HepG2 (cell line): ENCODE measurements around the gene HPDL. TPM values are rescaled to one million over a fixed set of nuclear protein-coding genes. Genes with fewer than 3 reads are reported as not detected.

Source experiments
- ARHGAP35 ChIP-seq: sonication (generic); formaldehyde crosslinking; IDR thresholded peaks from 2 replicates; pipeline ENCODE4 v1.9.0; 2022; ENCODE audit warnings: mild to moderate bottlenecking, inconsistent platforms, moderate library complexity, missing genetic modification reagents, borderline replicate concordance
- ATRX ChIP-seq: sonication (generic); formaldehyde crosslinking; IDR thresholded peaks from 2 replicates; pipeline ENCODE4 v1.4.0; 2020; ENCODE audit warnings: missing genetic modification reagents, borderline replicate concordance
- CBX2 ChIP-seq, 2 experiments: fragments of 200-600 bp in 1 of 2; sonication (generic); formaldehyde crosslinking in 1 of 2; IDR thresholded peaks; 2 replicates each; pipeline versions ENCODE4 v1.7.0 to v1.8.1; 2018 to 2022; ENCODE audit warnings: low read depth in 2 of 2, low read length in 1 of 2, mild to moderate bottlenecking in 1 of 2, missing genetic modification reagents in 1 of 2
- HOXA3 ChIP-seq: sonication (generic); formaldehyde crosslinking; IDR thresholded peaks from 2 replicates; pipeline ENCODE4 v1.5.0; 2020; ENCODE audit warnings: missing genetic modification reagents
- MIXL1 ChIP-seq: IDR thresholded peaks from 2 replicates; pipeline ENCODE4 v1.6.1; 2016
- NCOR1 ChIP-seq: fragments of 200-600 bp; sonication (generic); IDR thresholded peaks from 2 replicates; pipeline ENCODE4 v1.7.0; 2017; ENCODE audit warnings: antibody characterized with exemption, low read length, borderline replicate concordance
- NFYB ChIP-seq: sonication (generic); formaldehyde crosslinking; IDR thresholded peaks from 2 replicates; pipeline ENCODE4 v1.4.0; 2020; ENCODE audit warnings: missing genetic modification reagents
- RBM39 ChIP-seq: fragments of 200-400 bp; formaldehyde crosslinking; IDR thresholded peaks from one replicate; pipeline ENCODE4 v1.6.1; 2018; ENCODE audit warnings: antibody characterized with exemption, mild to moderate bottlenecking, low read depth, low read length; ENCODE audit not compliant: poor library complexity, severe bottlenecking
- SP4 ChIP-seq: sonication (generic); formaldehyde crosslinking; IDR thresholded peaks from 2 replicates; pipeline ENCODE4 v1.8.1; 2023; ENCODE audit warnings: mild to moderate bottlenecking, missing genetic modification reagents
- TEAD3 ChIP-seq: optimal IDR thresholded peaks from 2 replicates; pipeline ENCODE3; 2016; ENCODE audit warnings: borderline replicate concordance
- ZFP90 ChIP-seq: sonication (generic); formaldehyde crosslinking; IDR thresholded peaks from 2 replicates; pipeline ENCODE4 v1.8.0; 2022; ENCODE audit warnings: missing genetic modification reagents, mild to moderate bottlenecking, inconsistent platforms, borderline replicate concordance
- ZNF484 ChIP-seq: sonication (generic); formaldehyde crosslinking; IDR thresholded peaks from 2 replicates; pipeline ENCODE4 v1.5.1; 2020; ENCODE audit warnings: mild to moderate bottlenecking, low read depth, missing genetic modification reagents, borderline replicate concordance
- ZNF772 ChIP-seq: sonication (generic); formaldehyde crosslinking; IDR thresholded peaks from 2 replicates; pipeline ENCODE4 v1.5.0; 2020; ENCODE audit warnings: mild to moderate bottlenecking, missing genetic modification reagents
- polyA plus RNA-seq, 8 experiments: library from polyadenylated mRNA; depleted of rRNA in 3 of 8; stranded (reverse) in 7 of 8; unstranded in 1 of 8; fragments of >200 nt; fragmentation: Illumina TruSeq in 4 of 8; extraction: Trizol in 4 of 8; gene quantifications; 2 replicates each; pipeline versions ENCODE4 v1.2.1 to v1.2.3, GENCODE V29; 2011 to 2016; ENCODE audit warnings: low read depth in 4 of 8, missing spikeins in 1 of 8, mixed read lengths in 1 of 8; ENCODE audit not compliant: insufficient read depth in 1 of 8
- total RNA-seq, 5 experiments: library from RNA; depleted of rRNA; stranded (reverse); fragments of >200 nt; fragmentation: Illumina TruSeq; extraction: Trizol; gene quantifications; 2 replicates each; pipeline ENCODE4 v1.2.3, GENCODE V29; 2016; ENCODE audit warnings: low read depth in 1 of 5
- TF ChIP-seq, protein P1 (sequence below): sonication (generic); formaldehyde crosslinking; IDR thresholded peaks from 2 replicates; pipeline ENCODE4 v1.5.0; 2020; ENCODE audit warnings: mild to moderate bottlenecking, missing genetic modification reagents
- TF ChIP-seq, protein P2 (sequence below): sonication (generic); formaldehyde crosslinking; IDR thresholded peaks from 2 replicates; pipeline ENCODE4 v1.9.0; 2021; ENCODE audit warnings: missing genetic modification reagents, borderline replicate concordance
- TF ChIP-seq, protein P3 (sequence below): sonication (generic); formaldehyde crosslinking; IDR thresholded peaks from 2 replicates; pipeline ENCODE4 v1.5.0; 2020; ENCODE audit warnings: missing genetic modification reagents
- TF ChIP-seq, protein P4 (sequence below): sonication (generic); formaldehyde crosslinking; IDR thresholded peaks from 2 replicates; pipeline ENCODE4 v1.4.0; 2020; ENCODE audit warnings: missing genetic modification reagents
- TF ChIP-seq, protein P5 (sequence below): sonication (generic); formaldehyde crosslinking; IDR thresholded peaks from 2 replicates; pipeline ENCODE4 v1.5.1; 2020; ENCODE audit warnings: mild to moderate bottlenecking, missing genetic modification reagents, borderline replicate concordance
- TF ChIP-seq, protein P6 (sequence below): sonication (generic); formaldehyde crosslinking; IDR thresholded peaks from 2 replicates; pipeline ENCODE4 v1.9.0; 2022; ENCODE audit warnings: low read depth, missing genetic modification reagents

HPDL gene
- total and polyA plus RNA-seq, 2 of the 13 experiments (the other 11 are each of a cell fraction or from before 2014, with no cell fraction given), result not detected

DNA sequence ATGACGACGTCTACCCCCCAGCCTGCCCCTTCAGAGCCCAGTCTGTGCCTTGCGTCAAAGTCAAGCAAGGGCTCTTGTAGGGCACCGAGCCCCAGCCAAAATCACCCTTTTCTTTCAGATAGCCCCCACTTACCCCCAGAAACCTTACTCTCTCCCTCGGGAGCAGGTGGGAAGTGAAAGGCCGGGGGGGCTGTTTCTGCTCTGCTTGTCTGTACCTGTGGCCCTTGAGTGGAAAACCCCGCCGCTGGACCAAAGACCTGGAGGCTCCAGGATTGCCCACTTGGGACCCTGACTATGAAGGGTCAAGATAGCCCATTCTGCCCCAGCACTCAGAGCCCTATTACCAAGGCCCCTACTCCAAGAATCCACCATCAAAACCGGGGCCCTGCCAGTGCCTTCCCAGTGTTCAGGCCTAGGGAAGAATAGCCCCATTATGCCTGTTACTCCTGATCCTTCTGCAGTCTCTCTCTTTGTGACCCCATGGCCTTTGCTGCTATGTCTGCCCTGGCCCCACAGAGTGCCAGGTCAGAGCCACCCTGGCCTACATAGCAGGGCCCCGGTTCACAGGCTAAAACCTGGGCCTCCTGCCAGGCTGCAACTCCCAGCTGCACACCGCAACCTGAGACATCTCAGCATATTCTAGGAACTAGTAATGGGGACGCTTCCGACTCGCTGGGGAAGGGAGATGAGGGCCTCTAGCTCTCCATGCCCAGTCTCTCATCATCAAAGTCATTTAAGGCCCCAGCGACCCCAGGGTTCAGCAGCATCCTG is 22.2 kb upstream of the HPDL start (continued):
- TF ChIP-seq, protein P1, sequence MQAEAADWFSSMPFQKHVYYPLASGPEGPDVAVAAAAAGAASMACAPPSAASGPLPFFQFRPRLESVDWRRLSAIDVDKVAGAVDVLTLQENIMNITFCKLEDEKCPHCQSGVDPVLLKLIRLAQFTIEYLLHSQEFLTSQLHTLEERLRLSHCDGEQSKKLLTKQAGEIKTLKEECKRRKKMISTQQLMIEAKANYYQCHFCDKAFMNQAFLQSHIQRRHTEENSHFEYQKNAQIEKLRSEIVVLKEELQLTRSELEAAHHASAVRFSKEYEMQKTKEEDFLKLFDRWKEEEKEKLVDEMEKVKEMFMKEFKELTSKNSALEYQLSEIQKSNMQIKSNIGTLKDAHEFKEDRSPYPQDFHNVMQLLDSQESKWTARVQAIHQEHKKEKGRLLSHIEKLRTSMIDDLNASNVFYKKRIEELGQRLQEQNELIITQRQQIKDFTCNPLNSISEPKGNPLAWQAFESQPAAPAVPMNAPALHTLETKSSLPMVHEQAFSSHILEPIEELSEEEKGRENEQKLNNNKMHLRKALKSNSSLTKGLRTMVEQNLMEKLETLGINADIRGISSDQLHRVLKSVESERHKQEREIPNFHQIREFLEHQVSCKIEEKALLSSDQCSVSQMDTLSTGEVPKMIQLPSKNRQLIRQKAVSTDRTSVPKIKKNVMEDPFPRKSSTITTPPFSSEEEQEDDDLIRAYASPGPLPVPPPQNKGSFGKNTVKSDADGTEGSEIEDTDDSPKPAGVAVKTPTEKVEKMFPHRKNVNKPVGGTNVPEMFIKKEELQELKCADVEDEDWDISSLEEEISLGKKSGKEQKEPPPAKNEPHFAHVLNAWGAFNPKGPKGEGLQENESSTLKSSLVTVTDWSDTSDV (CRISPR knock-in tag), result no peak
- TF ChIP-seq ARHGAP35 (CRISPR knock-in tag), result 0 out of 2 replicates have a peak, but pooled peaks have one; percentile 7
- peak; percentile 32 for TF ChIP-seq TEAD3 (CRISPR knock-in tag)
- TF ChIP-seq RBM39, result no peak
- TF ChIP-seq, protein P2, sequence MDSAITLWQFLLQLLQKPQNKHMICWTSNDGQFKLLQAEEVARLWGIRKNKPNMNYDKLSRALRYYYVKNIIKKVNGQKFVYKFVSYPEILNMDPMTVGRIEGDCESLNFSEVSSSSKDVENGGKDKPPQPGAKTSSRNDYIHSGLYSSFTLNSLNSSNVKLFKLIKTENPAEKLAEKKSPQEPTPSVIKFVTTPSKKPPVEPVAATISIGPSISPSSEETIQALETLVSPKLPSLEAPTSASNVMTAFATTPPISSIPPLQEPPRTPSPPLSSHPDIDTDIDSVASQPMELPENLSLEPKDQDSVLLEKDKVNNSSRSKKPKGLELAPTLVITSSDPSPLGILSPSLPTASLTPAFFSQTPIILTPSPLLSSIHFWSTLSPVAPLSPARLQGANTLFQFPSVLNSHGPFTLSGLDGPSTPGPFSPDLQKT, result no peak
- TF ChIP-seq ATRX, result no peak
- TF ChIP-seq ZNF772 (CRISPR knock-in tag), result no peak
- TF ChIP-seq HOXA3 (CRISPR knock-in tag), result no peak; the same call in 1 of the 2 replicates
- TF ChIP-seq, protein P3, sequence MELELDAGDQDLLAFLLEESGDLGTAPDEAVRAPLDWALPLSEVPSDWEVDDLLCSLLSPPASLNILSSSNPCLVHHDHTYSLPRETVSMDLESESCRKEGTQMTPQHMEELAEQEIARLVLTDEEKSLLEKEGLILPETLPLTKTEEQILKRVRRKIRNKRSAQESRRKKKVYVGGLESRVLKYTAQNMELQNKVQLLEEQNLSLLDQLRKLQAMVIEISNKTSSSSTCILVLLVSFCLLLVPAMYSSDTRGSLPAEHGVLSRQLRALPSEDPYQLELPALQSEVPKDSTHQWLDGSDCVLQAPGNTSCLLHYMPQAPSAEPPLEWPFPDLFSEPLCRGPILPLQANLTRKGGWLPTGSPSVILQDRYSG (CRISPR knock-in tag), result no peak
- TF ChIP-seq MIXL1 (CRISPR knock-in tag), result no peak
- TF ChIP-seq, protein P4, sequence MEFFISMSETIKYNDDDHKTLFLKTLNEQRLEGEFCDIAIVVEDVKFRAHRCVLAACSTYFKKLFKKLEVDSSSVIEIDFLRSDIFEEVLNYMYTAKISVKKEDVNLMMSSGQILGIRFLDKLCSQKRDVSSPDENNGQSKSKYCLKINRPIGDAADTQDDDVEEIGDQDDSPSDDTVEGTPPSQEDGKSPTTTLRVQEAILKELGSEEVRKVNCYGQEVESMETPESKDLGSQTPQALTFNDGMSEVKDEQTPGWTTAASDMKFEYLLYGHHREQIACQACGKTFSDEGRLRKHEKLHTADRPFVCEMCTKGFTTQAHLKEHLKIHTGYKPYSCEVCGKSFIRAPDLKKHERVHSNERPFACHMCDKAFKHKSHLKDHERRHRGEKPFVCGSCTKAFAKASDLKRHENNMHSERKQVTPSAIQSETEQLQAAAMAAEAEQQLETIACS (CRISPR knock-in tag), result 0 out of 2 replicates have a peak, but pooled peaks have one; percentile 2
- TF ChIP-seq, protein P5, sequence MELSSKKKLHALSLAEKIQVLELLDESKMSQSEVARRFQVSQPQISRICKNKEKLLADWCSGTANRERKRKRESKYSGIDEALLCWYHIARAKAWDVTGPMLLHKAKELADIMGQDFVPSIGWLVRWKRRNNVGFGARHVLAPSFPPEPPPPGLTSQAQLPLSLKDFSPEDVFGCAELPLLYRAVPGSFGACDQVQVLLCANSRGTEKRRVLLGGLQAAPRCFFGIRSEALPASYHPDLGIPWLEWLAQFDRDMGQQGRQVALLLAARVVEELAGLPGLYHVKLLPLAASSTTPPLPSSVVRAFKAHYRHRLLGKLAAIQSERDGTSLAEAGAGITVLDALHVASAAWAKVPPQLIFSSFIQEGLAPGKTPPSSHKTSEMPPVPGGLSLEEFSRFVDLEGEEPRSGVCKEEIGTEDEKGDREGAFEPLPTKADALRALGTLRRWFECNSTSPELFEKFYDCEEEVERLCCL (CRISPR knock-in tag), result no peak
- no peak for TF ChIP-seq ZNF484
- TF ChIP-seq NFYB (CRISPR knock-in tag), result no peak
- no peak for TF ChIP-seq ZFP90
- TF ChIP-seq, protein P6, sequence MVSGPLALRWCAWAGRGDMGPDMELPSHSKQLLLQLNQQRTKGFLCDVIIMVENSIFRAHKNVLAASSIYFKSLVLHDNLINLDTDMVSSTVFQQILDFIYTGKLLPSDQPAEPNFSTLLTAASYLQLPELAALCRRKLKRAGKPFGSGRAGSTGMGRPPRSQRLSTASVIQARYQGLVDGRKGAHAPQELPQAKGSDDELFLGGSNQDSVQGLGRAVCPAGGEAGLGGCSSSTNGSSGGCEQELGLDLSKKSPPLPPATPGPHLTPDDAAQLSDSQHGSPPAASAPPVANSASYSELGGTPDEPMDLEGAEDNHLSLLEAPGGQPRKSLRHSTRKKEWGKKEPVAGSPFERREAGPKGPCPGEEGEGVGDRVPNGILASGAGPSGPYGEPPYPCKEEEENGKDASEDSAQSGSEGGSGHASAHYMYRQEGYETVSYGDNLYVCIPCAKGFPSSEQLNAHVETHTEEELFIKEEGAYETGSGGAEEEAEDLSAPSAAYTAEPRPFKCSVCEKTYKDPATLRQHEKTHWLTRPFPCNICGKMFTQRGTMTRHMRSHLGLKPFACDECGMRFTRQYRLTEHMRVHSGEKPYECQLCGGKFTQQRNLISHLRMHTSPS (CRISPR knock-in tag), result no peak
- no peak for TF ChIP-seq SP4 (CRISPR knock-in tag)
- TF ChIP-seq CBX2 (IDR thresholded peaks at IDR 0.05; ENCODE audit: low read depth, low read length), result no peak
- 0 out of 2 replicates have a peak, but pooled peaks have one; percentile 43 for TF ChIP-seq CBX2 (CRISPR knock-in tag; IDR thresholded peaks at IDR 0.05; ENCODE audit: low read depth)
- TF ChIP-seq NCOR1, result no peak
